ENCODE results near the gene IGF2R.

GRCh38 chr6:160040527-160041264 lies 71.8 kb downstream of the IGF2R start:
- no peak for TF ChIP-seq CTCF (conservative IDR thresholded peaks at IDR 0.05; ENCODE audit: low read depth, low read length)
- no peak for TF ChIP-seq EZH2 (IDR thresholded peaks at IDR 0.05; ENCODE audit: low read length, unreplicated experiment)
- TF ChIP-seq EZH2phosphoT487 (IDR thresholded peaks at IDR 0.05; ENCODE audit: borderline replicate concordance, low read length), result no peak
